ENCODE results near the gene GAB2.

GRCh38 chr11:78395597-78395996 is 22.0 kb downstream of the GAB2 start:
- no peak for TF ChIP-seq CTCF (IDR thresholded peaks at IDR 0.05; ENCODE audit: borderline replicate concordance, extremely low read depth, low read length, poor library complexity, severe bottlenecking)
- TF ChIP-seq EZH2 (IDR thresholded peaks at IDR 0.05; ENCODE audit: borderline replicate concordance, low read depth, low read length, severe bottlenecking): no peak

Measured in DND-41 (cell line).